ENCODE measurements around the gene MYO15A. TPM values are rescaled to one million over a fixed set of nuclear protein-coding genes. Genes with fewer than 3 reads are reported as not detected.

MYO15A gene
- total and polyA plus RNA-seq, 8 donors: 0.31 to 10.5 (median 0.50) TPM; not detected in 1

GRCh38 chr17:18076936-18077335 lies 31.6 kb upstream of the MYO15A start:
- H3K36me3 ChIP-seq: no peaks in the 10 kb centered on the region
- H3K4me3 ChIP-seq: no peak overlapping the region
- no peak overlapping the region for H3K27ac ChIP-seq
- H3K9me3 ChIP-seq: no peaks in the 10 kb centered on the region
- TF ChIP-seq EP300 (IDR thresholded peaks at IDR 0.05): no peak
- no peak for TF ChIP-seq CTCF (IDR thresholded peaks at IDR 0.05)
- TF ChIP-seq POLR2AphosphoS5 (IDR thresholded peaks at IDR 0.05): no peak
- TF ChIP-seq POLR2A (IDR thresholded peaks at IDR 0.05): no peak
- H3K27me3 ChIP-seq: peaks cover 0 to 13% (median 0%) of the 10 kb centered on the region in 3 donors
- WGBS, 5 donors: 56 to 78% (median 69%) methylated on average over 4 to 7 of the region's 7 CpGs
- no peaks in the 10 kb centered on the region for H3K4me1 ChIP-seq
- intact Hi-C loops (cut with DNase I; ENCODE audit: low total_unique reads): no loop called here
- peak in 1 of 2 donors; percentile 32 for DNase-seq

GRCh38 chr17:18079543-18079942 lies 29.0 kb upstream of the MYO15A start:
- DNase-seq: no peak
- WGBS, 5 donors: 53 to 67% (median 64%) methylated on average over 4 of the region's 4 CpGs
- Histone ChIP-seq H3K4me1 (no peaks in the 10 kb centered on the region), H3K27ac (no peak overlapping the region), H3K36me3 (no peaks in the 10 kb centered on the region), H3K4me3 (no peak overlapping the region), H3K9me3 (no peaks in the 10 kb centered on the region), H3K27me3 (peaks cover 0 to 13% (median 0%) of the 10 kb centered on the region in 3 donors)
- no peak for TF ChIP-seq POLR2AphosphoS5 (IDR thresholded peaks at IDR 0.05)
- no peak for TF ChIP-seq POLR2A (IDR thresholded peaks at IDR 0.05)
- no peak for TF ChIP-seq EP300 (IDR thresholded peaks at IDR 0.05)
- TF ChIP-seq CTCF (IDR thresholded peaks at IDR 0.05): no peak
- intact Hi-C loops (cut with DNase I; ENCODE audit: low total_unique reads): no loop called here

- DNase-seq: peak in 1 of 2 donors; percentile 53
Measured at GRCh38 chr17:18084256-18084655, 24.3 kb upstream of the MYO15A start.

More at GRCh38 chr17:18084256-18084655, 24.3 kb upstream of the MYO15A start:
- 59 to 80% (median 70%) methylated on average over 4 of the region's 4 CpGs for WGBS, 5 donors
- intact Hi-C loops (cut with DNase I; ENCODE audit: low total_unique reads): no loop called here
- peaks cover 10 to 25% (median 19%) of the 10 kb centered on the region in 4 donors for H3K4me1 ChIP-seq
- H3K9me3 ChIP-seq: no peaks in the 10 kb centered on the region
- peaks cover 0 to 5% (median 0%) of the 10 kb centered on the region in 3 donors for H3K27me3 ChIP-seq
- H3K27ac ChIP-seq: no peak overlapping the region
- H3K36me3 ChIP-seq: no peaks in the 10 kb centered on the region
- H3K4me3 ChIP-seq: no peak overlapping the region
- TF ChIP-seq CTCF (IDR thresholded peaks at IDR 0.05) (no peak), POLR2A (IDR thresholded peaks at IDR 0.05) (no peak), EP300 (IDR thresholded peaks at IDR 0.05) (no peak), POLR2AphosphoS5 (IDR thresholded peaks at IDR 0.05) (no peak)

Data from stomach (tissue), 9 donors.